AML-193 (cell line): Measurements from ENCODE around the gene KCNH5.

Source experiments
- DNase-seq, 2 experiments: peaks; one replicate each; lab custom pipeline; 2025; lab: John Stamatoyannopoulos, UW

Gene KCNH5

GRCh38 chr14:62988967-62989366, 56.3 kb downstream of the KCNH5 start:
- DNase-seq = no peak

- no peak for DNase-seq
These were observed 61.4 kb downstream of the KCNH5 start for GRCh38 chr14:62983821-62984220.

DNA sequence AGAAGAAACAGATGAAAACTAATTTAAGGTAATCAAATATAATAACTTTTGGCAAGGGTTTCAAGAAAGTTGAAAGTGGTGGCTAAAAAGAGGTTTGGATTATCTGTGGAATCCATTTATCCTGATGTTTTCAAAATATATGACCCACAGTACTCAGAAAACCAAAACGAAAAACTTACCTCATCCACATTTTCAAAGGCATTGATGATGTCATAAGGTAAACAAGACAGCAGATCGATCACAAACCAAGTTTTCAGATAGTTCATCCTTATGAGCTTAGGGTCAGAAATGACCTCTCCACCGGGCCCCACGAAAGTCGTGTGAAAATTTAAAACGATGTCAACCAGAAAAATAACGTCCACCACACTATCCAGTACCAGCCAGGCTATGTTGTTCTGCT, 64.6 kb downstream of the KCNH5 start:
- DNase-seq = no peak

DNA sequence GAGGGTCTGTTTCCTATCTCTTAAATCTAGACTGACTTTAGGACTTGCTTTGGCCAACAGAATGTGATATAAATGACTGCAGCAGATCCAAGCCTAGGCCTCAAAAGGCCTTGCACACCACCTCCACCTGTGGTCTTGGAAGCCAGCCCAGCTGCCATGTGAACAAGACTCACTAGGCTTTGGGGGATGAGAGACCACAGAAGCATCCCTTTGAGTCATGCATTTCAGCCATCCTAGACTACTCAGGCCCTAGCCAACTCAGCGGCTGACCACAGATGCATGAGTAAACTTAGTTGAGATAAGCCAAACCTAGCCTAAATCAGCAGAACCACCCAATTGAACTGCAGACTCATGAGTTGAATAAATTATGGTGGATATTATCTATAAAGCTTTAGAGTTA, 87.7 kb downstream of the KCNH5 start:
- DNase-seq = no peak

DNA sequence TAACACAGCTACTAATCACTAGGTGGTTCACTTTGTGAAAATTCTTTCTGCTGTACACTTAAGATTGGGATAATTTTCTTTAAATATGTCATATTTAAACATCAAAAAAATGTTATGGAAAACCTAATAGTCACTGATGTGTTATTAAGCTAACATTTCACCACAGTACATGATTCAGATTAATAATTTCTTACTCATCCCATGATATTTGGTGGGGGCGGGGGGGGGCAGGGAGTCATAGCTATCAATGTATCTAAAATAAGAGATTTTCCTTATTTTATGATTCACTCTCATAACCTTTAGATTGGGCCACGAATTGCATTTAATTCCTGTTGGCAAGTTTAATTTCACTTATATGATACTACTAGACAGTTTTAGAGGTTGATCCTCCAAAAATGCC, 88.8 kb downstream of the KCNH5 start:
- DNase-seq = no peak

DNA sequence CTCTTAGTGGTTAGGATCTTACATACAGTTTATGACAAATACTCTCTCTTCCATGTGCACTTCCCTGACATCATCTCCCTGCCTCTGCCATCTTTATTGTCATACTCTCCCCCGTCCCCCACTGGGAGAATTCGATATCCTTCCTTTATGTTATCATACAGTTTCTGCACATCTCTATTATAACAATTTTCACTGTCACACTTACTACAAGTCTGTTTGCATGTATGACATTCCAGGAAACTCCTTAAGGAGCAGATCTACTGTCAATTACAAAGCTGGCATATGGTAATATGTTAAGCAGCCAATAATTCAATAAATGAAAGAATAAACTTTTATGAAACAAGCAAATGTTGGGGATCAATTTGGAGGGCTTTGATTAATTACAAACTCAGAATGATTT, 91.1 kb downstream of the KCNH5 start:
- no peak for DNase-seq

DNA sequence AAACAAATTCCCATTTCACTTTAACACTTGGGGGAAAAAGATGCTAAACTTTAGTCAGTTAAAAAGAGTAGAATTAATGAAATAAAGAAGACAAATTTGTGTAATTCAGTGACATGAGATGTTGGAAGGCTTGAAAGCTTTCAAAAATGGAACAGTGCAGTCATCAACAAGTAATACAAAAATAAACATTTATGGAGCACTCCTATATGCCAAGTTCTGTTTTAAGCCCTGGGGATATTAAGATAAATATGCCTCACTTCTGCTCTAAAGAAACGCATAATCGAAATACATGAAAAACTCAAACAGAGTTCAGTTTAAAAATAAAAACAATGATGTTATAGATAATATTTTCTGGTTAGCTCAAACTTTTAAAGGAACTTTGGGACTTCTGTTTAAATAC, 93.0 kb downstream of the KCNH5 start:
- DNase-seq = no peak

- no peak for DNase-seq
These were observed 98.0 kb downstream of the KCNH5 start for GRCh38 chr14:62947301-62947700.

DNA sequence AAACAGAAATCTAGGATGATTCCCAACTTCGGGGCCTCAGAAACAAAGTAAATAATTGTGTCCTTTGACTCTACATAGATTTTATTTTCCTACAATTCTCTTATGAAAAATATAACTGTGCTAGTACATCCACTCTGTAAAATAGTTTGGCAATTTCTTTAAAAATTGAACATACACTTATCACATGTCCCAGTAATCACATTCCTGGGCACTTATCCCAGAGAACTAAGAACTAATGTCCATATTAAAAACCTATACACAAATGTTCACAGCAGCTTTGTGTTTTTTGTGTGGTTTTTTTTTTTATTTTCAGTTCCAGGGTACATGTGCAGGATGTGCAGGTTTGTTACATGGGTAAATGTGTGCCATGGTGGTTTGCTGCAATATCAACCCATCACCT, 99.0 kb downstream of the KCNH5 start:
- no peak for DNase-seq

- DNase-seq = no peak
These were observed 102.1 kb downstream of the KCNH5 start for GRCh38 chr14:62943202-62943601.

DNA sequence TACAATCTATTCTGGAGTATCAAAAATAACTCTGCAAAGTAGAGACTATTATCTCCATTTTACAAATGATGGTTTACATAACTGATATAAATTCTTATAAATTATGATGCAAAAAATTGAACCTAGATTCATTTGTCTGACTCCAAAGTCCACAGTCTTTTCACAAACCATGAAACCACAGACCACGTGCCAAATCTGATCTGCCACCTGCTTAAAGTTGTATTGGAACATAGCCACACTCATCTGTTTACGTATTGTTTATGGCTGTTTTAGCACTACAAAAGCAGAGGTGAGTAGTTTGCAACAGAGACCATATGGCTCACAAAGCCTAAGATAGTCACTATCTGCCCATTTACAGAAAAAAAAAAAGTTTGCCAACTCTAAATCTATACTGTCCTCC, 105.3 kb downstream of the KCNH5 start:
- no peak for DNase-seq

GRCh38 chr14:62938778-62939177, 106.5 kb downstream of the KCNH5 start:
- no peak for DNase-seq

GRCh38 chr14:62934439-62934838, 110.8 kb downstream of the KCNH5 start:
- no peak for DNase-seq

DNA sequence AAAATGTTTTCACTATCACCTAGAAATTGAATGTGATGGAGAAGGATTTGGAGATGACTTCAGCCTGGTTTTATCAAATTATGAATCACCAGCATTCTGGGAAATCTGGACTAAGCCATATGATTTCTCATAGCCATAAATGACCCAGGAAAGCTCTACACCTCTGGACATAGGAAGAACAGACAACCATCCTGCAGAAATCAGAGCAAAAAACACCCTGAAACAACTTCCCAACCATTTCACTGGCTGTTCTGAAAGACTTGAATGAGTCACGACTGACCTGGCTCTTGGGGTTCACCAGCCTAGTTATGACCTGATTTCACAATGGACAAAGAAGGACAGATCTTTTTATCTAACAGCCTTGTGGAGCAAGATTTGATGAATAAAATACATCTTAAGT, 123.8 kb downstream of the KCNH5 start:
- no peak for DNase-seq

DNA sequence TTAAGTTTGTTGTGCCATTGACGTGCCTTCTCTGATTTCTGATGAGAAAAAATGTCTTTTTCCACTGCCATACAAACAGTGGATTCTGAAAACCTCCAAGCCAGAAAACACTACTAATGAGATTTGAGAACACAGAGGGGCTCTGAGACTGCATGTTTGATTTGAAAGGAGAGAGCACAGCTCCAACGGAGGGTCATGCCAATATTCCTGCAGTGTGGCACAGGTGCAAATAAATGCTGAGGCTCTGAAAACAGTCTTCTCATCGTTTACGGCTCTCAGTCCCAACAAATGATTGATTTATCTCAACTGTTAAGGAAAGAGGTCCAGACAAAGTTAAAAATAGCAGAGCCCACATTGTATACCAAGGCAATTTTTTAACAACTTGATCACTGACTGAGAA, 128.7 kb downstream of the KCNH5 start:
- DNase-seq = no peak

DNA sequence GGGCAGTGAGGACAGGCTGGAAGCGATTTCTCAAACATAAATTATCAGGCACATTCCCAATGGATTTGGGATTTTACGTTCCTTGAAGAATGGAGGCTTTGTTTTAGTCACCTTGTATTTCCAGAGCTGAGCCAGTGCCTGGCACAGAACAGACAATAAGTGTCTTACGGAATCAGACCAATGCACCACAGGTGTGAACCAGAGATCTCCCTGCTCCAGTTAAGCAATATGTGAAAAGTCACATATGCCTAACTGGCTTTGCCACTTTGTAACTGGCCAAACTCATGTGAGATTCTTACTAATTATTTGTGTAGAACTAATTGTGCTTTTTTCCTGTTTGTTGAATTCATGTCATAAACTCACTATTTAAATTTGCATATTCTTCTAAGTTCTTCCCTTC, 130.4 kb downstream of the KCNH5 start:
- no peak for DNase-seq

DNA sequence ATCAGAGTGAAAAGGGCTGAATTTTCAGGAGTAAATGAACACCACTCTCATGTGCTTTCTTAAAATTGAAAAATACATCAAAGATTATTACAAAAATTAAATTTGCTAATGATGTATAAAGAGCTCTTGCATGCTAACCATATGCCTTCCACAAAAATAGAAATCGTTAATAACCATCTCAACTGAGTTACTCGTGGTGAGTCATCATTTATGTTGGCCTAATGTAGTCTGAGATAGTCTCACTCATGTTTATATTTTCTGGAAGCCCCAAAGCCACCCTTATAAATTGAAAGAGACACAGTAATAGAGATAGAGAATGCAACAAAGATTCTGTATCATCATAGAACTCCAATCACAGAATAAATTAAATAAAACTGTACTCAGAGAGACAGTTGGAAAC, 131.2 kb downstream of the KCNH5 start:
- DNase-seq = no peak

DNA sequence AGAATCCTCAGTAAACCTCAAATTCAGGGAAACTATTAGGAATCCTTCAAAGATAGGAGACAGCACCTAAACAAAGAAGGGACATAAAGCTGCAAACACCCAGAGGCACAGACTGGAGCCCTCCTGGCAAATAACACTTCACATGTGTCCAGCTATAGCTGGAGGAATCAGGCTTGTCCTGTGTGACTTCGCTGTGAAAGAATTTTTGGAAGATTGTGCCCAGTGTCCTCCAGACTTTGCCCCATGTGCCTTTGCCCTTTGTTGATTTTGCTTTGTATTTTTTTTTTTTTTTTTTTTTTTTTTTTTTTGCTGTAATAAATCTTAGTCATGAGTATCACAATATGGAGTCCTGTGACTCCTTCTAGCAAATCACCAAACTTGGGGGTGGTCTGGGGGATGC, 136.8 kb downstream of the KCNH5 start:
- no peak for DNase-seq

DNA sequence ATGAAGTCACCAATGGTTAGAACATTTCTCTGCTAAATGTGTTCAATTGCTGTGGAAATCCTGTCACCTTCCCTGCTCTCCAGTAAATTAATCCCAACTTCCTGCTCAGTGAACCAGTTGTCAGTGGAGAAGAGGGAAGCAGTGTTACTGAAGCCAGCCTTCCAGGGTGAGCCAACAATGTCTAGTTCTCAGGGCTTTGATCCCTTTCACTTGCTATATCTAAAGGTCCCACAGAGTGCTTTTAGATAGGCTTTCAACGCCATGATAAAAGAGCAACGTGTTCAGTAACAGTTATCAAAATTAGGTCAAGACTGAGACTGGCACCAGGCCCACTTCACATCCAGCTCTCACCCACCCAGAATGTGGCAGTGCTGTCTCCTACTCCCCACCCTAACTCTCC, 139.7 kb downstream of the KCNH5 start:
- DNase-seq = no peak

GRCh38 chr14:62897771-62898170, 147.5 kb downstream of the KCNH5 start:
- DNase-seq = no peak

- no peak for DNase-seq
These were observed 148.3 kb downstream of the KCNH5 start for GRCh38 chr14:62896932-62897456.

DNA sequence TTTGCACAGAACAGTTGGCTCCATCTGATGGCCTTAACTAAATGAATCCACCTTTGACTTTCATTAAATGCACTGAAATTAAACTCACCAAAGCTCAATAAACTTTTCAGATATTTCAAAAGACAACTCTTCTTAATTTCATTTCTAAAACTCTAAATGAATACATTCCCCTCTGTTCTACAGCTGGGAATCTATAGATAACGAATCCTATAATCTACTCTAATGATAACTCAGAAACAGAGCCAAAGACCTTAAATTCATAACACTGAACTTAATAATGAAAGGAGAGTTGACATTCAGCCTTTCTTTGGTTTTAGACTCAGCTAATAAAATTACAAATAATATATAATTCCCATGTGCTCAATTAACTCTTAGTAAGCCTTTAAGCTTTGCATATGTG, 150.5 kb downstream of the KCNH5 start:
- DNase-seq = no peak

DNA sequence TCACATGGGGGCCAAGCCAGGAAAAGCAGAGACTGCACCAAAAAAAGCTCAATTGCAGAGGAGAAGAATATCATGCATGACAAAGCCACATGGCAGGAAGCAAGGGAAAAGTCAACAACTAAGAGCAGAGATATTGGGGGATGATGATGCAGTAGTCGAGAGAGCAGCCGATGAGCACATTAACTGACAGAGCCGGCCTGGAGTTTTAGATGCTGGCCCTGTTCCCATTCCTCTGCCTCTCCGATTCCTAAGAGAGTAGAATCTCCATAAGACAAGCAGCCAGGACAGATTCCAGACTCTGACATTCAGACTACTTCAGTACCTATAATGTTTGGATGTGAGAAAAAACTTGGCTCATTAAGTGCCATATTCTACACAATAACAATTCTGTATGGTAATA, 155.9 kb downstream of the KCNH5 start:
- DNase-seq = no peak

- DNase-seq = no peak
These were observed 158.8 kb downstream of the KCNH5 start for GRCh38 chr14:62886461-62886860.

DNA sequence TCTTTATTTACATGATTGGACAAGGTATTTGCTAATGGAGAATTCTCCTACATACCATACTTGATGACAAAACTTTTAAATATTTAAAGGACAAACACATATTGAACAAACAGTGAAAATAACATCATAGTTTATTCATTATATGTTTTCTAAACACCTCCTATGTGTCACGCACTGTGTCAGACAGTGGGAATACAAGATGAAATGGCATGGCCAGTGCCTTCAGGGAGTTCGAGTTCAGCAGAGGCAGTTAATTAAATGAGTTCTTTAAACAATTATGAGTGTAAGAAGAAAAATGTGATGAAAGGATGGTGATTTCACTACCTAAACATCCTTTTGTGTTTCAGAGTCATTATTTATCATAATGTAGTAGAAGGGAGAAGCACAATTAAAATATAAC, 159.8 kb downstream of the KCNH5 start:
- no peak for DNase-seq
